GM21515 (cell line): ENCODE measurements around the gene FHL3.
"Not testable (repeated sequence)": the region's sequence is repeated elsewhere in the genome, so short reads cannot be mapped to it uniquely, and the experiment has no call there.

ENCODE experiments used
- ATAC-seq: cut with Tn5 transposase; IDR thresholded peaks from one replicate; pipeline ENCODE4 v1.9.1; 2021; ENCODE audit not compliant: unreplicated experiment

Gene FHL3

GRCh38 chr1:37995751-37996345, 9.5 kb downstream of the FHL3 start:
- no peak for ATAC-seq

DNA sequence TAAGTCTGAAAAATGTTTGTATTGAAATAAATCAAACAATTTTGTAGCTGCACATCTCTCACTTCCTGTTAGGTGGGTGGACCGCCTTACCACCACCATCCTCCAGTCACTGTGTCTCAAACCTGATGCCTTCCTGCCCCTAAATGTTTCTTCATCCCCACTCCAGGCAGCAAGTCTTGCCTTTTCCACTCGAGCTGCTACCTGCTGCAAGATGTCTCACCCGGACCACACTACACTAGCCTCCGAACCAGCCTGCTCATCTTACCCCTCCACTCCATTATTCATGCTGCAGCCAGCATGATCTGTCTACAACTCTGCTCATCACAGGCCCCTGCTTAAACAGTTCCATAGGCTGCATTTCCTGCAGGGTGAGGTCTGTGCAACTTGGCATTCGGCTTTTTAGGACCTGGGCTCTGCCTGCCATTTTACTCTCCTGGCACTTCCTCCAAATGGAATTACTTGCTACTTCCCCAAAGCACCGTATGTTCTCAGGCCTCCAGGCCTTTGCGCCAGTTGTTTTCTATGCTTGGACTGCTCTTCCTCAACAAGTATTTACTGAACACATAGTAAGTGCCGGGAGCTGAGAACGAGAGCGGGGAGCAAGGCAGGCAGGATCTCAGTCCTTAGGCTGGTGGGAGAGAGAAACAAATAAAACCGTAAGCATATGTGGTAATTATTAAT, 10.3 kb downstream of the FHL3 start:
- ATAC-seq, result no peak

- peak; percentile 8 for ATAC-seq
Measured at GRCh38 chr1:37989361-37989930, 15.9 kb downstream of the FHL3 start.

- ATAC-seq, result no peak
Measured at GRCh38 chr1:37987679-37988078, 17.6 kb downstream of the FHL3 start.

DNA sequence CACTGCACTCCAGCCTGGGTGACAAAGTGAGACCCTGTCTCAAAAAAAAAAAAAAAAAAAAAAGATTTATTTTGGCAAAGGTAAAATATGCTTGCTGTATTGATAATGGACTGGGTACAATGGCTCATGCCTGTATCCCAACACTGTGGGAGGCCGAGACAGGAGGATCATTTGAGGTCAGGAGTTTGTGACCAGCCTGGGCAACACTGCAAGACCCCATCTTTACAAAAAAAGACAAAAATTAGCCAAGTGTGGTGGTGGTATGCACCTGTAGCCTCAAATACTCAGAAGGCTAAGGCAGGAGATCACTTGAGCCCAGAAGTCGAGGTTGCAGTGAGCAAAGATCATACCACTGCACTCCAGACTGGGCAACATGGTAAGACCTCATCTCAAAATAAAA, 21.8 kb downstream of the FHL3 start:
- no peak for ATAC-seq

- no peak for ATAC-seq
Measured at GRCh38 chr1:37978541-37978940, 26.8 kb downstream of the FHL3 start.

- not testable (repeated sequence) for ATAC-seq
Measured at GRCh38 chr1:37975083-37975482, 30.2 kb downstream of the FHL3 start.

- ATAC-seq, result no peak
Measured at GRCh38 chr1:37974567-37974966, 30.7 kb downstream of the FHL3 start.

- ATAC-seq, result not testable (repeated sequence)
Measured at GRCh38 chr1:37973684-37974083, 31.6 kb downstream of the FHL3 start.

- ATAC-seq, result no peak
Measured at GRCh38 chr1:37965301-37965700, 40.0 kb downstream of the FHL3 start.

- ATAC-seq, result not testable (repeated sequence)
Measured at GRCh38 chr1:37964106-37964505, 41.2 kb downstream of the FHL3 start.

GRCh38 chr1:37958690-37959089, 46.6 kb downstream of the FHL3 start:
- no peak for ATAC-seq

- no peak for ATAC-seq
Measured at GRCh38 chr1:37955685-37956084, 49.6 kb downstream of the FHL3 start.

DNA sequence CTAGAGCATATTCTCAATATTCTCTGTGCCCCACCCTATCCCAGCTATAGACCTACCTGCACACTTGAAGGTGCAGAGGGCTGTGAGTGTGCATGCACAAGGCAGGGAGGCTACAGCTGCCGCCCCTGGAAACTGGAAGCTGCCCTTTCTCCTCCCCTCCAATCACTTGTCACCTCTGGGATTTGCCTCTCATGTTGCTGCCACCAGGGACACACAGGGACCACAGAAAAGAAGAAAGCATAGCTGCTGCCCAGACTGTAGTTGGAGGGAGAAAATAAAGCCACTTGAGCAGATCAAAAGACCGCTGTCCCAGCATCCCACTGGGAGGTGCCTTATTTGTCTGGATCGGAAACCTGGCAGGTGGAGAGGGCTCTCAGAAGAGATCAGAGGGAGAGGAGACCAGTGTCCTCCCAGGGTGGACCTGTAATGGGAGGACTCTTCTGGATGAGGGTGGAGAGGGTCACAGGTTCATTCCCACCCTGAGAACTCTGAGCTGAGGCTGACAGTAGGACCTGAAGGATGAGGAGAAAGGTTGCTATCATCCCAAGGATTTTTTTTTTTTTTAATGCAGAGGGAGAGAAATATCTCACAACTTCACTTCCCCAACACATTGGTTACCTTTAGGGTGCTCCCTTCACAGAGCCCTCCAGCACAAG, 50.9 kb downstream of the FHL3 start:
- ATAC-seq, result no peak

GRCh38 chr1:37952738-37953137, 52.6 kb downstream of the FHL3 start:
- ATAC-seq, result no peak

GRCh38 chr1:37951783-37952624, 53.3 kb downstream of the FHL3 start:
- no peak for ATAC-seq

DNA sequence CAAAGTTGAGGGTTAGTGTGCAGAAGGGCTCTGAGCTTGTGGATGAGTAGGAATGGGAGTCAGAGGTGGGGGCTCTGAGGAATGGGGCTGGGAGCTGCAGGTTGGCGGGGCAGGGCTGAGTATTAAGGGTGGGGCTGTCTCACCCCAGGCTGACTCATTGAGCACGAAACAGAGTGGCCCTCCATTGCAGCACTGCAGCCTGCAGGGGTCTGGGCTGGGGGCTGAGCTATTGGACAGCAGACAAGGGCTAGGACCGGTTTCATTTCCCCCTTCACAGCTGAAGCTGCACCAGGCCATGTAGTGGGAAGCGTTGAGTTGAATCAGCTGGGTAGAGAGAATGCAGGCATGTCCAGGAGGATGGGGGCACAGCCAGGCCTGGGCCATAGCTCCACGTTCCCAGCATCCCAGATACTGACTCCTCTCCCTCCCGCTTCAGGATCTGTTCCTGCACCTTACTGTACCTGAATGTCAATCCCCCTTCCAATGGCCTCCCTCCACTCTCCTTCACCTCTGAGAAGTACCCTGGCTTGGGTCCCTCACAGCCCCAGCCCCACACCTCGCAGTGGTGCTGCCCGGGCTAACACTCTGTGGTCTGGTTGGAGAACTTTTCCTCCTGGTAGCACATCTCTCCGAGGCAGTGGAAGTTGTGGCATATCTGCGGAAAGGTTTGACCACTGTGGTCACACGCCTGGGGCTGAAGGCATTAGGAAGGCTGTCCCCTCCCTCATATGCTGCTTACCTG, 54.1 kb downstream of the FHL3 start:
- no peak for ATAC-seq

DNA sequence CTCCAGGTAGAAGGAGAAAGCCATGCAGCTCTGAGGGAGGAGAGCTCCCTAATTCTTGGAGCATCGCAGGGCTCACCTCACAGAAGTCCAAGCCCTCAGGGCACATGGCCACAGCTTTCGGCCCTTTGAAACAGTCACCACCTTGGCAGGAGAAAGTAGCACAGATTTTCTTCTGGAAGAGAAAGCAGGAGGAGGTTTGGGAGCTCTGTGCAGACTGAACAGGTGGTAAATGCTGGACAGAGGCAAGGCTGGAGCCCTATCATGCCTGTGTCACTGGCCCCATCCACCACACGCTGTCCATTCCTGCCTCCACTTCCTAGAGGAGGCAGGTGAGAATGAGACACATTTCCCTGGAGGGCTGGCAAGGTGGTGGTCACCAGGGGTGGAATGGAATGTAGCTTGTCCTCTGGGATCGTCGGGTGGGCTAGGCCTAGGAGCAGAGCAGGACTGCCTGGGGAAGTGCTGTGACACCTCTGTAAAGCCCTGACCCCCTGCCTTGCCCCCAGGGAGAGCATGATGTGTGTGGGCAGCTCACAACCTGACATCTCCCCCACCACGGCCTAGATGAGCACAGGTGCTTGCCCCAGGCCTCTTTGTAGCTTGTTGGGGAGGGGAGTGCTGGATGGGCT, 55.7 kb downstream of the FHL3 start:
- ATAC-seq, result no peak

DNA sequence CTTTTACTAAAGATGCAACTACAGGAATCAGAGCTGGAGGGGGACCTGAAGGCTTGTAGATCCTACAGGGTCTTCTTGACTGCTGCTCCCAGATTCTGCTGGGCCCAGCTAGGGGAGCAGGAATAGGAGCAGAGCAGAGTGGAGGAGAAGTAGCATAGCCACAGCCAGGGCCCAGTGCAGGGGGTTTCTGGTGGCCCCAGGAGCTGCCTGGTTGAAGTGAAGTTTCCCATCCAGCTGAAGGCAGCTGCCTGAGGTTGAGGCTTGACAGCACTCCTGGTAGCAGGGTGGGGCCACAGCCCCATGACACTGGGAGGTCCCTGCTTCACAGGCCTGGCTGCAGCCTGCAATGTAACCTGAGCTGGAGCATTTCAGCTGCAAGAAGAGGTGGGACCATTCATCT, 56.5 kb downstream of the FHL3 start:
- no peak for ATAC-seq

DNA sequence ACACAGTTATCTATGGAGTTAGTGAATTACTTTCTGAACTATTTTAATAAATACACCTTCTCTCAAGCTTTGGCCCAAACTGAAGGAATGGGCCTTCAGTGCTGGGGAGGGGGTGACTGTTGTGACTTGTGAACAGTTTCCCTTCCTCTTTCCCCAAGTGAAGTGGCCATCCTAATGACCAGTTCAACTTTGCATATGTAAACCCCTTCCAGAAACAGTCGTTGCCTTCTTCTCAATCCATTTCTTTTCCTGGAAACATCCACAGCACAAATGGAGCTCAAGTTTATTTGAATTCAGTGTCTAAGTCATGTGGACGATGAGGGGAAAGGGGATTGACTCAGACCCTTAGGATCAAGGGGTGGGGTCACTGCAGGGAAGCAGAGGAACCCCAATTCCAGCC, 57.1 kb downstream of the FHL3 start:
- no peak for ATAC-seq
